CD4-positive, alpha-beta T cell treated with Interleukin-12 subunit alpha and Interleukin-12 subunit beta, for 1 hour (primary cell): Measurements from ENCODE around the gene TMEM30A.
A peak's percentile ranks its signal among the peaks of the same experiment; 100 is the strongest.

Source experiments
- DNase-seq: peaks from one replicate; pipeline ENCODE4 v3.0.0-alpha.2; 2020

Gene TMEM30A

DNA sequence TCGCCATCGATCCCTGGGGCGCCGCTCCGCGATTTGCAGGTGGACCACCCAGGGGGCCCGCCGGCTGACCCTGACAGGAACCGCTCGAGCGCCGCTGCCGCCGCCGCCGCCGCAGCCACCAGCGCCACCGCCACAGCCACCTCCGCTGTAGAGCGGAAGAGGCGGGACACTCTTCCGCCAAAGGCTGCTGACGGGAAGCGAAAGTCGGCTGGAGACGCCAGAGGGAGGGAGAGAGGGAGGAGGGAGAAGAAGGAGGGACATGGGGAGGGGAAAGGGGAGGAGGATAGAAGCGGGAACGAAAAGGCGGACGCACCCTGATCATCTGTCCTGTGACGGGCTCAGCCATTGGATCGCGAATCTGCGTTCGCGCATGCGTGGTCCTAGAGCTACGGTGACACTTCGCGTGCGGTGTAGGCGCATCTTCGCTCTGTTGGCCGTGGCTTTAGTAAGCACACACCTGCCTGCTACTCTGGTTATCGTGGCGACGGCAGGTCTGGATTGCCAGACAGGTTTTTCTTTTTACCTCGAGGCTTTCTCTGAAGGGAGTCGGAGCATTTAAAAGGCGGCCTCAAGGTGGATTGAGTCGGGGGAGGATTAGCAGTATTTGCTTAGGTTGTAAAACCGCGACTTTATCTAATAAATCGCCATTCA is at the start of gene TMEM30A:
TMEM30A (minus strand) TSS at position 161 of the 651 bp plus-strand sequence; CDS start at position 7, 154 bp downstream.
- DNase-seq = peak; percentile 97

DNA sequence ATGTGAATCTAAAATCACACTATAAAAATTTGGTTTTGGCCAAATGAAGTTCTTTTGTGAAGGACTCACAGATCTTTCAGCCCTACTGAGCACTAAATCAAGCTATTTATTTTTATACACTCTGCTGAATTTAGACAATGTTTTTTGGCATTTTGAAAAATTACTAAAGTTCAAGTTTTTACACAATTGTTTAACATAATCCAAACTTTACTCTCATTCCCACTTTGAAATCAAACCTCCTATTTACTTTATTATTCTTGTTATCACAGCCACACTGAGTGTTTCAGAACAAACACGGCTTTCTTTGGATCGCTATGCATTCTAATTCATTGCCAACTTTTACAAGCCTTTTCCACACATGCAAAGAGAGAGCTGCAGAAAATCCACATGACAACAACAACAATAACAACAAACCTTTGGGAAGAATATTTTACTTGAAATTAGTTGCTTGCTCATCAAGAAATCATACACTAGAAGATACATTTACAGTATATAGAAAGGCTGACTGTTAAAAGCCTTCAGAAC is 49.1 kb upstream of the TMEM30A start:
- no peak for DNase-seq

- DNase-seq = no peak
Measured at GRCh38 chr6:75331151-75331550, 46.6 kb upstream of the TMEM30A start.

DNA sequence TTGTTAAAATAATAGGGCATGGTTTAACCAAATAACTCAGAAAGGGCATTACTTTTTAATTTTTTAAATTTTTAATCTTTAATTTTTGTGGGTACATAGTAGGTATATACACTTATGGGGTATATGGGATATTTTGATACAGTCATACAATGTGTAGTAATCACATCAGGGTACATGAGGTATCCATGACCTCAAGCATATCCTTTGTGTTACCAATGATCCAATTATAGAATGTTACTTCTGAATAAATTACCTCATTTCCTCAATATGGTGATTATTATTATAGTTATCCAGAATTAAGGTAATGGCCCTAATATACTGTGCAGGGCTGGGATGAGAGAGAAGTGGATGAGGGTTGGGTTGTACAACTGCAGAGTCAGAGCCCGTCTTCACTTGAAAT is 45.1 kb upstream of the TMEM30A start:
- DNase-seq = no peak

- DNase-seq = no peak
Measured at GRCh38 chr6:75327807-75328206, 43.2 kb upstream of the TMEM30A start.

GRCh38 chr6:75326557-75327258 is 42.1 kb upstream of the TMEM30A start:
- DNase-seq = no peak

GRCh38 chr6:75318900-75319299 is 34.3 kb upstream of the TMEM30A start:
- DNase-seq = no peak

- no peak for DNase-seq
Measured at GRCh38 chr6:75317503-75318206, 33.1 kb upstream of the TMEM30A start.

DNA sequence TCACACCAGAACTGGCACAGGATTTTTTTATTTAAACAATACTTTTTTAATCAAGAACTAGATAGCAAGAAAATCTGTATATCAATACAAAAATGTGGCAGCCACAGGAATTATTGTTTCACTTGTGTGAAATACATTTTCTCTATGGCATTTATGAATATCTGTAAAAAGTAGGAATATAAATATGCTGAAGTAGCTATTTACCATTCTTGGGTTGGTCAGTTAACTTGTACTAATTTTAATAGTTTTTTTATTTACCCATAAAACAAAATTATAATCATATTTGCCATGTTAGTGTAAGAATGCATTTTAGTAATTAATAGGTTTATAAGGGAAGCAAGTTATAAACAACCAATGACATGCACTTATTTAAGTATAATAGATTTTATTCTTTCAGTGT is 31.4 kb upstream of the TMEM30A start:
- DNase-seq = no peak

DNA sequence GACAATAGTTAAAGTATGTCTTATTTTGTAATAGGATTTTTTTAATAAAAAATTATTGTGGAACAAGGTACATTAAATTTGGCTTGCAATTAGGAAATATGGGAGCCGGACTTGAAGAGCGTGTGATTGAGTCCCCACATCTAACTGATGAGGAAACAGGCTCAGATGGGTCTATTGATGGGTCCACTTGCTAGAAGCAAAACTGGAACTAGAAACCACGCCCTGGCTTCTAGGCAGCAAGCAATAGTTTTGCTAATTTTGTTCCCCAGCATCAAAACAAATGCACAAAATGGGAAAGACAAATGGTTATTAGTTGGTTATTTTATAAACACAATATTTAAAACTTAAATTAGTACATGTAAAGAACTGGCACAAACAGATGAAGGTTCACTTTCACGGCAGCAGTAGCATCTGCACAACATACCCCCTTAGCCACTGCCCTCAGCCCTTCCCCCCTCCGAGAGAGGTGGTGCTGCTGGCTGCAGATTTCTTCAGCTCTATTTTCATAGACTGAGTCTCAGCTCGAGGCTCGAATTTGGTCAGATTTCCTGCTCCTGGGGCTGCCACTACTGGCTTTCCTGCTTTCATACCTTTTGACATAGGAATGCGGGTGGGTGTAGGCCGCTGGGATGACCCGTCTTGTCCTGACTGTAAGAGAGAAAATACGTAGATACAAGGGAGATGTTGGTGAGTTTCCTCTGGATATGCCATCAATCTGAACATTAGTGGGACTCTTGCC is 23.8 kb upstream of the TMEM30A start:
- DNase-seq = no peak

GRCh38 chr6:75307364-75308004 is 22.9 kb upstream of the TMEM30A start:
- no peak for DNase-seq

GRCh38 chr6:75306064-75306463 is 21.5 kb upstream of the TMEM30A start:
- no peak for DNase-seq

GRCh38 chr6:75305573-75305972 is 21.0 kb upstream of the TMEM30A start:
- no peak for DNase-seq

- no peak for DNase-seq
Measured at GRCh38 chr6:75302280-75302679, 17.7 kb upstream of the TMEM30A start.

DNA sequence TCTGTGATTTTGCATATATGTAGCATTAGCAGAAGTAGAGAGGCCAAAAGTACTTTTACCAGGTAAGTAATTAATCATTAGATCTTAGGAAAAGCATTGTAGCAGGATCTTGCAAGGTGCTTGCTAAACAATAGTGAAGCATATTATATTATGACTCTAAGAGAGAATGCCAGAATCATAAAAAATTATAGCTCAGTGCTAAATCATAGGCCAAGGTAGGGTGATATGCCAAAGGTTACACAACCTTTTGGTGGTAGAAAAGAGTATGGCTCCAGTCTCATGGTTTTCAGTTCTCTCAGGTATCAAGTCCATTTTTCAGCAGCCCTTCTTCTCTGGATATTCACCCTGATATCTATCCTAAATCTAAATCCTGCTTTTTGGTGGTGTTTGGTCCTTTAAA is 16.9 kb upstream of the TMEM30A start:
- DNase-seq = no peak

DNA sequence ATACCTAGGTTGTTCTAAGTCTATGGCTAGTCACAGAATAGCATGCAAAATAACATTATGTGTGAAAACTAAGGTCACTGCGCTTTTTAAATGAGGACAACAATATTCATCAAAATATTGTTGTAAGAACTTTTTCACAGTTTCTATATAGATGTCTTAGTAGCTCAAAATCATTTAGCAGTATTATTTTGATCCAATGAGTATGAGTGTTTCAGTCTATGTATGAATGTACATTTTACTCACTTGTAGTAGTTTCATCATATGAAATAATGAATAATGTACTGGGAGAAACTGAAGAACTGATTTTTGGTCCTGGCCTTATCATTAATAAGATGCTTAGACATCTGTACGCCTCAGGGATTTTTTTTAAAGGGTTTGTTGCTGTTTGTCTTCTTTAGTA is 16.5 kb upstream of the TMEM30A start:
- DNase-seq = no peak

- DNase-seq = no peak
Measured at GRCh38 chr6:75300531-75300855, 15.9 kb upstream of the TMEM30A start.

DNA sequence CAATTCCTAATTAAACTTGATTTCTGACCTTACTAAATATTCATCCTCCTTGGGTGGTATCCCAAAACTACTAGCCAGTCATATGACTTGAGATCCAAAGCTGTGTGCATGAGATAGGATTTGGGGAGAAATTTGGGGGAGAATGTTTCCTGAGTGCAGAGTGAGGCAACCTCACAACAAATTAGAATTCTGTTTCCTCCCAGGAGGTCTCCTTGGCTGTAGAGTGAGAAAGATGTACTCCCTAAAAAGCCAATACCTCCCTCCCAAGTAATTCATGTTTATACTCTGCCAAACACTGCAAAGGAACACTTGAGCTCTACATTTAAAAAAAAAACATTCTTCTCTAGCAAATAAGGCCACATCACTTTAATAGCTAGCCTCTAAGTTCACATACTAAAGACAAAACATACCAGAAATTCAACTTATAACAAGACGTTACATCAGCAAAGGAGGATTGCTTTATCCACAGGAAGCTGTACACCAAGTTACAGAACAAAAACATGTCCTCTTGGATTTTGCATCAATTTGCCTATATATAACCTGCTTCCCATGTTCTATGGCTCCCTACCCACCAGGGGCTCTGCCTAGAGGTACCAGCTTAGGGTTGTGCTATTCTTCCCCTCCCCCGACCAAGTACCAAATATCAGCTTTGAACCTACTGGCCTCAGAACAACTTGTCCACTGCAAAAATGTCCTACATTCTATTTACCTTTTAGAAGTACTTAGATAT is 15.4 kb upstream of the TMEM30A start:
- no peak for DNase-seq

DNA sequence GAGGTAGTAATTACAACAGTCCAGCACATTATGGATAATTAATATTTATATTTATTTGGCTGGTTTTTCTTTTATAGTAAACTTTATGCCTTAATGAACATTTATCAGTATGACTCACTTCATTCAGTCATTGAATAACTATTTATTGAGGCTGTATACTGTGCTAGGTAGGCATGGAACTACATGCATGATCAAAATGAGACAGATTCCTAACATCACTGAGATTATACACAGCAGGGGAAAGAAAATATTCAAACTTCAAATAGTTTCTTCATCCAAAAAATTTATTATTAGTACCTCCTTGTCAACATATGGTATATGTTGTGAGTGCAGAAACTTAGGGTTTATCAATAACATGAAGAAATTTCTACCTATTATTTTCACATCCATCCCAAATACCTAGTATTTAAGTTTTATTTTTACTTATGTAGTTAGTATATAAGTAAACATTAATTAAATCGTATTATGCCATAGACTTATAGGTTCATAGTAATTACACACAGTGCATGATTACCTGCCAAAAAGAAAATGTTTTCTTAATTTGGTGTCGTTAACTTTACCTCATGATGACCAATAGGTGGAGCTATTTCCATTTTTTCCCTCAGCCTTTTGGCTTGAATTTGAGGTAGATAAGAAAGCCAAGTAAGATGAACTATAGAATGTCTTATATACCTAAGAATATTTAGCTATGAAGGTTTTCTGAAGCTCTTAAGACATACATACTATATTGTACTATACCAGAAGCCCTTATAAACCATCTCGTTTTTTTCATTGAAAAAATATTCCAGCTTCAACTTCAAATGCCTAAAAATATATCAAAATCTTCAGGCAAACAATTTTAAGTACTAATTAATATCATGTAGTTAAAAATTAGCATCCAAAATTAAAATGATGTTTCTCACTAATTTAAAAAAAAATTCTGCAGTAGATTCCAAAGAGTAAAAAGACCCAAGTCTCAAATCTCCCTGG is 12.5 kb upstream of the TMEM30A start:
- DNase-seq = peak; percentile 69

GRCh38 chr6:75292555-75292954 is 8.0 kb upstream of the TMEM30A start:
- no peak for DNase-seq

- DNase-seq = no peak
Measured at GRCh38 chr6:75291744-75292143, 7.2 kb upstream of the TMEM30A start.
